Mesodermal cell (in vitro differentiated cells): Measurements from ENCODE around the gene SPATA16.

Source experiments
- H3K27ac ChIP-seq: 2 replicates; pipeline ENCODE4 v1.7.0; 2013; ENCODE audit warnings: mild to moderate bottlenecking, low read depth, low read length, moderate library complexity; ENCODE audit not compliant: severe bottlenecking
- H3K36me3 ChIP-seq: 2 replicates; pipeline ENCODE4 v1.7.1; 2013; ENCODE audit warnings: mild to moderate bottlenecking, low read length, moderate library complexity; ENCODE audit not compliant: control insufficient read depth, insufficient read depth
- H3K4me1 ChIP-seq: one replicate; pipeline ENCODE4 v1.7.1; 2013; ENCODE audit warnings: mild to moderate bottlenecking, low read length; ENCODE audit not compliant: insufficient read depth, control insufficient read depth, poor library complexity, severe bottlenecking
- H3K4me3 ChIP-seq: 2 replicates; pipeline ENCODE4 v1.7.0; 2013; ENCODE audit warnings: low read length, control low read depth, mild to moderate bottlenecking; ENCODE audit not compliant: insufficient read depth, poor library complexity, severe bottlenecking; ENCODE audit errors: extremely low read depth
- H3K9me3 ChIP-seq: 2 replicates; pipeline ENCODE4 v1.7.1; 2013; ENCODE audit warnings: mild to moderate bottlenecking, low read length, moderate library complexity; ENCODE audit not compliant: control insufficient read depth
- WGBS, 2 experiments: methylation state at CpG; one replicate each; pipeline ENCODE4 v1.1.5; 2013; ENCODE audit warnings: missing lambda C conversion rate in 2 of 2; ENCODE audit not compliant: insufficient coverage in 2 of 2; 5-methylcytosine and 5-hydroxymethylcytosine counted together

Gene SPATA16

DNA sequence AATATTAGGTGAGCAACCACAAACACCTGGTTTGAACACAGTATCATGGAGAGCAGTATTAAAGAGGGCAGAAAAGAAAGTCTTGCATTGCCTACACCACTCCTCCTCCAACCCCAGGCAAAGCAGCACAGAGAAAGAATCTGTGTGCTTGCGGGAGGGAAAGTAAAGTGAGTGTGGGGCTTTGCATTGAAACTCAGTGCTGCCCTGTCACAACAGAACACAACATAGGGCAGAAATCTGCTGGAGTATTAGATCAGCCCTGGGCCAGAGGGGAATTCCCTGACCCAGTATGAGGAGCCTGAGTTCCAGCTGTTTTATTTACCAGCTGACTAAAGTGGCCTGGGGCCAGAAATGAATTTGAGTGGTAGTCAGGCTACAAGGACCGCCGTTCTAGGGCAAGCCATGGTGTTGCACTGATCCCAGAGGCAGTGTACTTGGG lies 75.5 kb downstream of the SPATA16 start:
- H3K36me3 ChIP-seq = no peaks in the 10 kb centered on the region
- WGBS, 2 experiments = 100% methylated on average over 2 of the region's 3 CpGs

DNA sequence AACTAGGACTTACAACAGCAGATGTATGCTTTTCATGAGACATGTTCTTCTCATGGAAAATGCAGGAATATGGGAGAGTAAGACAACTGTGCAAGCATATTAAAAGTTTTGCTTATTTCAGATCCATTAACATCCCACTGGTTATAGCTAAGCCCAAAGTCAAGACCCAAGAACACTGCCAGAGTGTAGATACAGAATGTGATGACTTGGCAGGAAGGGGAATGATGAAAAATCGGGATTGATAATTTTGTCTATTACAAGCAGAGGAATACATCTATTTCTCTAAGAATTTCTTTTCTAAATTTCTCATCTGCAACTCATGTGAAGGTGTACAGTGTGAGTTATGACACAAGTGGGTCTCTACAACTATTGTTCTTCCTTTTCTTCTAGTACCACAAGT lies 76.4 kb downstream of the SPATA16 start:
- H3K4me3 ChIP-seq = no peak overlapping the region
- WGBS, 2 experiments = no CpG with 5 or more reads among the region's 1 CpG

More for the DNA sequence above, 75.5 kb downstream of the SPATA16 start:
- Histone ChIP-seq H3K27ac (no peak overlapping the region), H3K9me3 (no peaks in the 10 kb centered on the region), H3K4me3 (no peak overlapping the region), H3K4me1 (no peaks in the 10 kb centered on the region)

DNA sequence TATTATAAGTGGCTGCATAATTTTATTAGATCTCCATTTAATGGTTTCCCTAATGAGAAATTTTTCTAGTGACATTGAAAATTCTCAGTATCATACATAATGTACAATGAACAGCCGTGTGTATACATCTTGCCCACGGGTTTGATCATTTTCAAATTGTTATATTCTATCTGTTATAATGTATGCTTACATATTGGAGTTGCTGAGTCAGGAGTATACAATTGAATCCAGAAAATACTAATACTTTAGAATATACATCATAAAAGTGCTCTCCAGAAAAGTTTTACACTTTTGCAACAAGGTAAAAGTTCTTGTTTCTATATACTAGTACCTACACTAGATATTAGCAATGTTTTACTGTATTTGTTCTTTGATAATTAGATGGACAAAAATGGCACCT lies 82.8 kb downstream of the SPATA16 start:
- no CpG with 5 or more reads among the region's 2 CpGs for WGBS, 2 experiments
- no peaks in the 10 kb centered on the region for H3K4me1 ChIP-seq

More for the DNA sequence above, 76.4 kb downstream of the SPATA16 start:
- Histone ChIP-seq H3K4me1 (no peaks in the 10 kb centered on the region), H3K36me3 (no peaks in the 10 kb centered on the region), H3K27ac (no peak overlapping the region), H3K9me3 (no peaks in the 10 kb centered on the region)

DNA sequence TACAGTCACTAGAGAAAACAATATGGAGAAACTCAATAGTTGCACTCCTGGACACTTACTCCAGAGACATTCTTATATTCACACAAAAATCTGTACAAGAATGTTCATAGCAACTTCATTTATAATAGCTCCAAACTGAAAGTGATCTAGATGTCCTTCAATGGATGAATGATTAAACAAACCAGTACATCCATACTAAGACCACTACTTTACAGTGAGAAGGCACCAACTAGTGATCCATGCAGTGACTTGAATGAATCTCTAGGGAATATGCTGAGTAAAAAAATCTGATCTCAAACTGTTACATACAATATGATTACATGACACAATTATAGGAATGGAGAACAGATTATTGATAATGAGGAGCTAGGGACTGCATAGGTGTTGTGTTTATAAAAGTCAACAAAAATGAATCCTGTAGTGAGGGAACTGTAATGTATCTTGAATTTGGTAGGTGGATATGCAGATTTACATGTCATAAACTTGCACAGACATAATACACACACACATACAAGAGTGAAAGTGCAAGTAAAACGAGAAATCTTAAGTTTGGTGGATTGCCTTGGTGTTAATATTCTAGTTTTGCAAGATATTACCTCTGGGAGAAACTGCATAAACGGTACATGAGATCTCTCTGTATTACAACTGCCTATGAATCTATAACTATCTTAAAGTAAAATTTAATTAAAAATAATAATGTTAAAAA lies 85.7 kb downstream of the SPATA16 start:
- Histone ChIP-seq H3K4me3 (no peak overlapping the region), H3K36me3 (no peaks in the 10 kb centered on the region), H3K4me1 (no peaks in the 10 kb centered on the region), H3K9me3 (no peaks in the 10 kb centered on the region), H3K27ac (no peak overlapping the region)
- WGBS, 2 experiments = no CpG with 5 or more reads among the region's 2 CpGs

More for the DNA sequence above, 82.8 kb downstream of the SPATA16 start:
- no peaks in the 10 kb centered on the region for H3K36me3 ChIP-seq
- H3K27ac ChIP-seq = no peak overlapping the region
- no peaks in the 10 kb centered on the region for H3K9me3 ChIP-seq
- no peak overlapping the region for H3K4me3 ChIP-seq

DNA sequence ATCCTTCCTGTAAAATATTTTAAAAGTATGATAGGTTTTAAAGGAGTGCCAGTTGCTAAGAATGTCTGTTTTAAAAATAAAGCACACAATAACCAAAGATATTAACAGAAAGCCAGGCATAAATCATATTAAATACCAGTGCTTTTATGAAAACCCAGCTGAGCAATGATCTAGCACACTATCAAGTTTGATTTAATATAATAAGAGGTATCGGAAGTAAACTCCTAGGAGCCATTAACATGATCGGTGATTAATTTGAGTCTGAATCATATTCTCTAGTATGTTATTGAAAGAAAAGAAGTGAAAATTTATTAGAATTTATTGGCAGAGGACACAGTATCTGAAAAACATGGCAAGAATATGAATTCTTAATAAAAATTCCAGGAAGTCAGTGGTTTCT lies 91.7 kb downstream of the SPATA16 start:
- Histone ChIP-seq H3K9me3 (no peaks in the 10 kb centered on the region), H3K4me3 (no peak overlapping the region), H3K4me1 (no peaks in the 10 kb centered on the region), H3K36me3 (no peaks in the 10 kb centered on the region), H3K27ac (no peak overlapping the region)
- WGBS, 2 experiments = 100% methylated on average over 1 of the region's 2 CpGs

DNA sequence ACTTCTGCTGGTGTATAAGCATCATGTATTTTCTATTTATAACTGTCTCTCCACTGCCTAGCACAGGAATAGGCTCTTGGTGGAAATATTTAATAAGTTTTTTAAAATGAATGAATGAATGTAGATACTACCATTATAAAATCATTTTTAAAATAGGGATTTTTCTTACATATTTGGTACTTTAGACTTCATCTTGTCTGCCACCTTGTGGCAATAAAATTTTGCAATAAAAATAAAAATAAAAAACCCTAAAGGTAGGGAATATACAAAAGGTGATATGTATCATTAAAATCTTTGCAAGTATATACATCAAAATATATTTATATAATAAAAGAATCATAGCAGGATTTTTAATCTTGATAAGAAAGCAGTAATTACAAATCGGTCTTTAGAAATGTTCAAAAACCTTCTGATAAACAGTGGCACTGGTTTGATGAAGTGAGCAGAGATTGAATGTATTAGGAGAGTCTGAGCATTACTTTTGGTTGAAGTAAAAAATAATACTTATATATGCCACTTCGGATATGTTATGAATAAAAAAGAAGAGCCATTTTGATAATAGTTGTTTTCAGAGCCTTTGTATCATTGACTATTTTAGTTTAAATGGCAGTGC lies 95.2 kb downstream of the SPATA16 start:
- Histone ChIP-seq H3K9me3 (no peaks in the 10 kb centered on the region), H3K4me1 (no peaks in the 10 kb centered on the region), H3K27ac (no peak overlapping the region), H3K4me3 (no peak overlapping the region), H3K36me3 (no peaks in the 10 kb centered on the region)
- no CpG with 5 or more reads among the region's 2 CpGs for WGBS, 2 experiments

DNA sequence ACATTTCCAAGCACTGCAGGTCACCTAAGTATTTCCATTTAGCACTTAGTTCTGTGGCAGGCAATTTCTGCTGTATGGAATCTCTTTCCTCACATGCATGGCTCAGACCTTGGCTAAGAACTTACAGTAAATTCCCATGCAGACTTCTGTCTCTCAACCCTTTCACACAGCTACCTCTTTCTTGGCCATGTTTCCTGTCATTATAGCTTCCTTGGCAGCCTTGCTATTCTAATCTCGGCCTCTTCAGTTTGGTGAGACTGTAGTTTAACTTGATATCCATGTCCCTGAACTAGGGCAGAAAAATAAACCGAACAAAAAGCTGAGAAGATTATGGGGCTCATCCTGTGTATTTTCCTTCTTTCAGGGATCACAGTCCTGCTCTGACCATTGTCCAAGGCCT lies 96.0 kb downstream of the SPATA16 start:
- H3K36me3 ChIP-seq = no peaks in the 10 kb centered on the region
- no peak overlapping the region for H3K4me3 ChIP-seq
- H3K27ac ChIP-seq = peak overlapping the region; percentile 52
- H3K9me3 ChIP-seq = no peaks in the 10 kb centered on the region
- no peaks in the 10 kb centered on the region for H3K4me1 ChIP-seq
- 91 to 93% methylated on average over 1 to 2 of the region's 2 CpGs for WGBS, 2 experiments

DNA sequence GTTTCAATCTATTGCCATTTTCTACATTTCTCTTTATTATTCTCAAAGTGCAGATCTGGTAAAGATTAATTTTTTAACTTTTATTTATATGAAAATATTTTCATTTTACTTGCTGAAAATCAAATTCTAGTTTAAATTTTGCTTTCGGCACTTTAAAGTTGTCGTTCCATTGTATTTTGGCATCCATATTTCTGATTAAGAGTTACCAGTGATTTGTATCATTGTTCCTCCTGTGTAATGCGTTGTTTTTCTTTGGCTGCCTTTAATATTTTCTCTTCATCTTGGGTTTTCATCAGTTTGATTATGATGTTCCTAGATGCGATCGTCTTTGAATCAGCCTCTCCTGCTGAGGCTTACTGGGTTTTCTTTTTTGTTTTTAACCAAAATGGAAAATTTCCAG lies 97.3 kb downstream of the SPATA16 start:
- no peaks in the 10 kb centered on the region for H3K4me1 ChIP-seq
- WGBS, 2 experiments = 100% methylated on average over 1 to 2 of the region's 5 CpGs
- H3K27ac ChIP-seq = no peak overlapping the region
- no peaks in the 10 kb centered on the region for H3K36me3 ChIP-seq
- H3K9me3 ChIP-seq = no peaks in the 10 kb centered on the region
- H3K4me3 ChIP-seq = no peak overlapping the region

DNA sequence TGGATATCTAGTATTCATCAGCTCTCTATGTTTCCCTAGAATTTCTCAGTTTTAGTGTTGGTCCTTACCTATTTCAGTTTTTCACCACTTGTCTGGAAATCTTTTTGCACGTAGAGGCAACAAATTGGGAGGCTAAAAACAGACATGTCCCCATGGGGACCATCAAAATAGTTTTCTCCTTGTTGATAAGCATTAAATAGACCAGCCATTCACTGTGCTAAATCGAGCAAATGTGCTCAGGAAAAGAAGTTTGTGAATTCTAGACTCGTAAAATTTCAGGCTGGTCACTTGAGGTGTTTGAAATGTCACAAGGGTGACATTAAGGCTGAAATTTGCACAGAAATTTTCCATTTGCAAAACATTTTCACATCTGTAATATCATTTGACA lies 102.6 kb downstream of the SPATA16 start:
- Histone ChIP-seq H3K36me3 (no peaks in the 10 kb centered on the region), H3K9me3 (no peaks in the 10 kb centered on the region), H3K27ac (no peak overlapping the region), H3K4me3 (no peak overlapping the region), H3K4me1 (peaks cover 9% of the 10 kb centered on the region)
- 92 to 100% methylated on average over 2 of the region's 3 CpGs for WGBS, 2 experiments

DNA sequence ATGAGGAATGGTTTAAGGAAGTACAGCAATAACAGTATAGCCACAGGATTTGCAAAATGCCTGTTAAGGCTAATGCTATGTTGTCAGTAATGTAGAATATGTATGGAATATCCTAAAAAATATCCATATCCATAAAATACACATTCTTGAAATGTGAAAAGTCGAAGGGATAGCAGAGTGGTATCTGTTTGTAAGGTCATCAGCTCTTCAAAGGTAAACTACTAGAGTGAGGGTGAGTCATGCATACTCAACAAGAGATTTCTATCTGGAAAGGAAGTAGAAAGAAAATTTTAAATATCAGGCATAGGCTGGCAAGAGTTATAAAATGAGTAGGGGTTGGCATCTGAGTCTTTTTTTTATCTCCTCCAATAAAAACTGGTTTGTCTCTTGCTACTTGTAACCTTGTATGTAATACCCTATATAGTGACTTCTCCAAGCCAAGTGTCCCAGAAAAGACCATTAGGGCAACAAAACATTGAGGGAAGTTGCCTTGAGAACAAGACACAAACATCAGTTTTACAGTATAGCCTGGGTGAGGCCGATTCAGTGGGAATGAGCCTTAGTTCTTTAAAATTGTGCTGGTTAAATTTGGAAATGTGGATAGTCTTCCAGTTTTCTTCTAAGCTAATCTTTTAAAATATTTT lies 103.1 kb downstream of the SPATA16 start:
- H3K4me1 ChIP-seq = peaks cover 9% of the 10 kb centered on the region
- H3K4me3 ChIP-seq = no peak overlapping the region
- H3K27ac ChIP-seq = no peak overlapping the region
- WGBS, 2 experiments = 100% methylated on average over 1 of the region's 2 CpGs; no CpG with 5 or more reads in 1 of the 2 experiments
- no peaks in the 10 kb centered on the region for H3K36me3 ChIP-seq
- no peaks in the 10 kb centered on the region for H3K9me3 ChIP-seq

DNA sequence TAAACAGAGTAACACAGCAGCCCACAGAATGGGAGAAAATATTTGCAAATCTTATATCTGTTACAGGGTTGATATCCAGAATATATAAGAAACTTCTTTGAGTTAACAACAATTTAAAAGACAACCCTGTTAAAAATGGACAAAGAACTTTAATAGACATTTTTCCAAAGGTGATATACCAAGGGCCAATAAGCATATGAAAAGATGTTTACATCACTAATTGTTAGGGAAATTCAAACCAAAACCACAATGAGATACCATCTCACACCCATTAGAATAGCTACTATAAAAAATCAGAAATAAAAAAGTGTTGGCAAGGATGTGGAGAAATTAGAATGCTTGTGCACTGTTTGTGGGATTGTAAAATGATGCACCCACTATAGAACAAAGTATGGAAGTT lies 110.8 kb downstream of the SPATA16 start:
- Histone ChIP-seq H3K27ac (no peak overlapping the region), H3K36me3 (no peaks in the 10 kb centered on the region), H3K9me3 (no peaks in the 10 kb centered on the region), H3K4me3 (no peak overlapping the region), H3K4me1 (no peaks in the 10 kb centered on the region)
